ENCODE measurements around the gene TNFAIP2.

TNFAIP2 gene

GRCh38 chr14:103099081-103099732 is 24.1 kb upstream of the TNFAIP2 start:
- Histone ChIP-seq H3K9ac (ENCODE audit: low read length) (no peak overlapping the region), H3K79me2 (ENCODE audit: low read length) (no peaks in the 10 kb centered on the region), H3K4me1 (ENCODE audit: low read length) (0 out of 2 replicates have a peak, but pooled peaks cover 5% of the 10 kb centered on the region), H3F3A (ENCODE audit: insufficient read depth, low read length) (no peaks in the 10 kb centered on the region; the same call in 1 of the 2 replicates), H3K27ac (ENCODE audit: low read length) (no peak overlapping the region), H3K4me2 (ENCODE audit: low read depth, low read length) (no peak overlapping the region), H3K9me3 (replicated peaks; ENCODE audit: insufficient read depth, low read length) (no peaks in the 10 kb centered on the region), H3K4me3 (ENCODE audit: low read length) (no peak overlapping the region), H3K27me3 (replicated peaks; ENCODE audit: insufficient read depth, low read length) (peaks cover 3% of the 10 kb centered on the region; the same call in 1 of the 2 replicates), H2AFZ (ENCODE audit: low read length) (no peak overlapping the region), H3K9me2 (replicated peaks; ENCODE audit: insufficient read depth, low read length) (no peaks in the 10 kb centered on the region), H4K20me1 (ENCODE audit: insufficient read depth, low read length) (no peaks in the 10 kb centered on the region), H3K36me3 (replicated peaks; ENCODE audit: insufficient read depth, low read length) (no peaks in the 10 kb centered on the region)
- TF ChIP-seq EZH2phosphoT487 (IDR thresholded peaks at IDR 0.05; ENCODE audit: low read length) (no peak), EZH2 (optimal IDR thresholded peaks at IDR 0.05; ENCODE audit: low read depth, low read length) (no peak), CTCF (IDR thresholded peaks at IDR 0.05; ENCODE audit: low read length) (no peak)
- DNase-seq: no peak

DNA sequence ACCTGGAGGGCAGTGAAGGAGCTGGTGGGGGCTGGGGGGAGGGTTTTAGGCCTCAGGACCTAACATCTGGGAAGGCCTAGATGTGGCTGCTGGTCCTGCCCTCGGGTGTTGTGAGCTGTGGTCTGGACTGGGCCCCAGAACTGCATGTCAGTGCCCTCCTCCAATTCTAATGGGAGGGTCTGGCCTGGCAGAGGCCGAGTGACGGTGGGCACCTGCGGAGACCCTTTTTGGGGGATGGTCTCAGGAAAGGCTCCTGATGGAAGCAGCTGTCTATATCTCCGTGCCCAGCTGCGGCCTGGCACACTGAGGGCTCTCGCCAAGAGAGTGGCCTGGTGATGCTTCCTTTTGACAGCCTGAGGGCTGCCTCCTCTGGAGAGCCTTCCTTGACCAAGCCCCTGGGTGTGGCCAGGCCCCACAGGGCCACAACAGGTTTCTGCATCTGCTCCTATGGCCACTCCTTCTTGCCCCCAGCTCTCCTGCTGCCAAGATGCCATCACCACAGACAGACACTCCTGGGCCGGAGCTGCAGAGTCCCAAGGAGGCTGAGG is 23.5 kb upstream of the TNFAIP2 start:
- H3K79me2 ChIP-seq (ENCODE audit: low read length): no peaks in the 10 kb centered on the region
- H3K36me3 ChIP-seq (replicated peaks; ENCODE audit: insufficient read depth, low read length): no peaks in the 10 kb centered on the region
- TF ChIP-seq CTCF (IDR thresholded peaks at IDR 0.05; ENCODE audit: low read length) (no peak), EZH2 (optimal IDR thresholded peaks at IDR 0.05; ENCODE audit: low read depth, low read length) (no peak), EZH2phosphoT487 (IDR thresholded peaks at IDR 0.05; ENCODE audit: low read length) (no peak)
- H3K9me3 ChIP-seq (replicated peaks; ENCODE audit: insufficient read depth, low read length): no peaks in the 10 kb centered on the region
- no peak overlapping the region for H3K4me2 ChIP-seq (ENCODE audit: low read depth, low read length)
- H4K20me1 ChIP-seq (ENCODE audit: insufficient read depth, low read length): no peaks in the 10 kb centered on the region
- H2AFZ ChIP-seq (ENCODE audit: low read length): no peak overlapping the region
- peak overlapping the region; percentile 51; the same call in 1 of the 2 replicates for H3K27ac ChIP-seq (ENCODE audit: low read length)
- no peaks in the 10 kb centered on the region; the same call in 1 of the 2 replicates for H3F3A ChIP-seq (ENCODE audit: insufficient read depth, low read length)
- H3K4me3 ChIP-seq (ENCODE audit: low read length): no peak overlapping the region
- no peaks in the 10 kb centered on the region for H3K9me2 ChIP-seq (replicated peaks; ENCODE audit: insufficient read depth, low read length)
- H3K9ac ChIP-seq (ENCODE audit: low read length): no peak overlapping the region
- 0 out of 2 replicates have a peak, but pooled peaks cover 5% of the 10 kb centered on the region for H3K4me1 ChIP-seq (ENCODE audit: low read length)
- no peak for DNase-seq
- H3K27me3 ChIP-seq (replicated peaks; ENCODE audit: insufficient read depth, low read length): peaks cover 8% of the 10 kb centered on the region; the same call in 1 of the 2 replicates

GRCh38 chr14:103100281-103101121 is 22.8 kb upstream of the TNFAIP2 start:
- Histone ChIP-seq H2AFZ (ENCODE audit: low read length) (no peak overlapping the region), H3K27me3 (replicated peaks; ENCODE audit: insufficient read depth, low read length) (peaks cover 8% of the 10 kb centered on the region; the same call in 1 of the 2 replicates), H3K4me3 (ENCODE audit: low read length) (no peak overlapping the region), H3K36me3 (replicated peaks; ENCODE audit: insufficient read depth, low read length) (no peaks in the 10 kb centered on the region), H3K9me2 (replicated peaks; ENCODE audit: insufficient read depth, low read length) (no peaks in the 10 kb centered on the region), H3K4me2 (ENCODE audit: low read depth, low read length) (peak overlapping the region; percentile 15; the same call in 1 of the 2 replicates), H3K79me2 (ENCODE audit: low read length) (no peaks in the 10 kb centered on the region), H4K20me1 (ENCODE audit: insufficient read depth, low read length) (no peaks in the 10 kb centered on the region), H3K4me1 (ENCODE audit: low read length) (0 out of 2 replicates have a peak, but pooled peaks cover 5% of the 10 kb centered on the region), H3K9me3 (replicated peaks; ENCODE audit: insufficient read depth, low read length) (no peaks in the 10 kb centered on the region), H3K9ac (ENCODE audit: low read length) (no peak overlapping the region), H3F3A (ENCODE audit: insufficient read depth, low read length) (no peaks in the 10 kb centered on the region; the same call in 1 of the 2 replicates), H3K27ac (ENCODE audit: low read length) (peak overlapping the region; percentile 51; the same call in 1 of the 2 replicates)
- peak; percentile 12 for DNase-seq
- TF ChIP-seq CTCF (IDR thresholded peaks at IDR 0.05; ENCODE audit: low read length) (no peak), EZH2phosphoT487 (IDR thresholded peaks at IDR 0.05; ENCODE audit: low read length) (no peak), EZH2 (optimal IDR thresholded peaks at IDR 0.05; ENCODE audit: low read depth, low read length) (no peak)
